Measurements from ENCODE around the gene ZBTB16. TPM values are rescaled to one million over a fixed set of nuclear protein-coding genes. Genes with fewer than 3 reads are reported as not detected.

Gene ZBTB16
- total RNA-seq, 1 experiment from 2014 or later, result 0.21 TPM

- intact Hi-C loops (cut with micrococcal nuclease; ENCODE audit: unreplicated experiment), result no loop called here
These were observed 142.6 kb downstream of the ZBTB16 start for GRCh38 chr11:114202011-114202609.

GRCh38 chr11:114207096-114207495 lies 147.6 kb downstream of the ZBTB16 start:
- CTCF ChIA-PET, result no interaction called here

More at GRCh38 chr11:114202011-114202609, 142.6 kb downstream of the ZBTB16 start:
- POLR2A ChIA-PET, result no interaction called here
- H3K4me3 ChIP-seq (ENCODE audit: low read depth in 2 of 2, low read length in 2 of 2), result no peak overlapping the region
- no peaks in the 10 kb centered on the region for H3K36me3 ChIP-seq (ENCODE audit: control insufficient read depth, insufficient read depth, low read length)
- no peak for TF ChIP-seq REST (IDR thresholded peaks at IDR 0.05; ENCODE audit: insufficient read depth in 1 of 2, low read depth in 2 of 2, low read length in 1 of 2)
- no peak for TF ChIP-seq CTCF (IDR thresholded peaks at IDR 0.05)
- no peak for TF ChIP-seq TCF7L2 (IDR thresholded peaks at IDR 0.05; ENCODE audit: low read depth, low read length)
- no peak for TF ChIP-seq POLR2AphosphoS5 (IDR thresholded peaks at IDR 0.05; ENCODE audit: low read depth, low read length)
- TF ChIP-seq SIN3A (IDR thresholded peaks at IDR 0.05; ENCODE audit: borderline replicate concordance, insufficient read depth, low read depth, low read length), result no peak
- no peak for DNase-seq (ENCODE audit: low read depth, low spot score)
- H3K27ac ChIP-seq (ENCODE audit: low read length), result no peak overlapping the region
- BruUV-seq (replicated peaks), result no TSS peak
- H3K9me3 ChIP-seq (ENCODE audit: control insufficient read depth, insufficient read depth, low read depth, low read length), result no peaks in the 10 kb centered on the region
- peaks cover 24% of the 10 kb centered on the region for H3K27me3 ChIP-seq (ENCODE audit: control insufficient read depth, insufficient read depth, low read length)
- no peak for ATAC-seq
- H3K4me1 ChIP-seq (ENCODE audit: control insufficient read depth, insufficient read depth, low read length), result no peaks in the 10 kb centered on the region
- CTCF ChIA-PET, result no interaction called here
- in situ Hi-C loops (cut with HindIII; ENCODE audit: low pct_unique_long_range_greater_than_20kb, low sequenced_read_pairs), result no loop called here

More at GRCh38 chr11:114207096-114207495, 147.6 kb downstream of the ZBTB16 start:
- no peak for TF ChIP-seq REST (IDR thresholded peaks at IDR 0.05; ENCODE audit: insufficient read depth in 1 of 2, low read depth in 2 of 2, low read length in 1 of 2)
- no peak for TF ChIP-seq CTCF (IDR thresholded peaks at IDR 0.05)
- TF ChIP-seq POLR2AphosphoS5 (IDR thresholded peaks at IDR 0.05; ENCODE audit: low read depth, low read length), result no peak
- no peak for TF ChIP-seq SIN3A (IDR thresholded peaks at IDR 0.05; ENCODE audit: borderline replicate concordance, insufficient read depth, low read depth, low read length)
- no peak for TF ChIP-seq TCF7L2 (IDR thresholded peaks at IDR 0.05; ENCODE audit: low read depth, low read length)
- no TSS peak for BruUV-seq (replicated peaks)
- Histone ChIP-seq H3K4me1 (ENCODE audit: control insufficient read depth, insufficient read depth, low read length) (no peaks in the 10 kb centered on the region), H3K9me3 (ENCODE audit: control insufficient read depth, insufficient read depth, low read depth, low read length) (no peaks in the 10 kb centered on the region), H3K4me3 (ENCODE audit: low read depth in 2 of 2, low read length in 2 of 2) (no peak overlapping the region), H3K36me3 (ENCODE audit: control insufficient read depth, insufficient read depth, low read length) (no peaks in the 10 kb centered on the region), H3K27ac (ENCODE audit: low read length) (no peak overlapping the region), H3K27me3 (ENCODE audit: control insufficient read depth, insufficient read depth, low read length) (peaks cover 19% of the 10 kb centered on the region)
- in situ Hi-C loops (cut with HindIII; ENCODE audit: low pct_unique_long_range_greater_than_20kb, low sequenced_read_pairs), result no loop called here
- POLR2A ChIA-PET, result no interaction called here
- no peak for DNase-seq (ENCODE audit: low read depth, low spot score)
- intact Hi-C loops (cut with micrococcal nuclease; ENCODE audit: unreplicated experiment), result no loop called here
- no peak for ATAC-seq

Data from Panc1 (cell line).